ENCODE results near the gene SLC34A3. TPM values are rescaled to one million over a fixed set of nuclear protein-coding genes. Genes with fewer than 3 reads are reported as not detected.

Gene SLC34A3
- total and polyA plus RNA-seq, 9 donors: 0.15 to 0.46 TPM; not detected in 7

- Histone ChIP-seq H3K4me1 (ENCODE audit: insufficient read depth) (peaks cover 4% of the 10 kb centered on the region), H3K4me3 (no peak overlapping the region), H3K9me3 (no peaks in the 10 kb centered on the region), H3K27ac (no peak overlapping the region), H3K27me3 (no peaks in the 10 kb centered on the region), H3K36me3 (no peaks in the 10 kb centered on the region)
- intact Hi-C loops (cut with DNase I): no loop called here
- WGBS, 3 donors: 39 to 49% (median 46%) methylated on average over 30 to 36 of the region's 36 CpGs
- TF ChIP-seq CTCF (IDR thresholded peaks at IDR 0.05) (no peak), POLR2A (IDR thresholded peaks at IDR 0.05) (no peak), EP300 (IDR thresholded peaks at IDR 0.05) (no peak)
- DNase-seq: no peak
These were observed 14.1 kb downstream of the SLC34A3 start for GRCh38 chr9:137244486-137245449.

GRCh38 chr9:137245450-137246421 is 15.0 kb downstream of the SLC34A3 start:
- peaks cover 4% of the 10 kb centered on the region for H3K4me1 ChIP-seq (ENCODE audit: insufficient read depth)
- WGBS, 3 donors: 73 to 84% (median 78%) methylated on average over 25 of the region's 25 CpGs
- no peaks in the 10 kb centered on the region for H3K9me3 ChIP-seq
- DNase-seq: no peak
- no peak overlapping the region for H3K27ac ChIP-seq
- no peak for TF ChIP-seq EP300 (IDR thresholded peaks at IDR 0.05)
- TF ChIP-seq CTCF (IDR thresholded peaks at IDR 0.05): no peak
- TF ChIP-seq POLR2A (IDR thresholded peaks at IDR 0.05): no peak
- H3K27me3 ChIP-seq: no peaks in the 10 kb centered on the region
- intact Hi-C loops (cut with DNase I): no loop called here
- no peak overlapping the region for H3K4me3 ChIP-seq
- H3K36me3 ChIP-seq: no peaks in the 10 kb centered on the region

- intact Hi-C loops (cut with DNase I): no loop called here
- Histone ChIP-seq H3K4me3 (no peak overlapping the region), H3K4me1 (ENCODE audit: insufficient read depth) (peaks cover under 1% of the 10 kb centered on the region), H3K27ac (no peak overlapping the region), H3K36me3 (no peaks in the 10 kb centered on the region), H3K27me3 (no peaks in the 10 kb centered on the region), H3K9me3 (no peaks in the 10 kb centered on the region)
- WGBS, 3 donors: 37 to 57% (median 47%) methylated on average over 20 of the region's 20 CpGs
- no peak for DNase-seq
- TF ChIP-seq EP300 (IDR thresholded peaks at IDR 0.05) (no peak), CTCF (IDR thresholded peaks at IDR 0.05) (no peak), POLR2A (IDR thresholded peaks at IDR 0.05) (no peak)
These were observed 16.6 kb downstream of the SLC34A3 start for GRCh38 chr9:137247135-137247915.

- Histone ChIP-seq H3K4me3 (no peak overlapping the region), H3K36me3 (no peaks in the 10 kb centered on the region), H3K4me1 (ENCODE audit: insufficient read depth) (no peaks in the 10 kb centered on the region), H3K9me3 (no peaks in the 10 kb centered on the region), H3K27me3 (no peaks in the 10 kb centered on the region), H3K27ac (no peak overlapping the region)
- no peak for TF ChIP-seq POLR2A (IDR thresholded peaks at IDR 0.05)
- TF ChIP-seq EP300 (IDR thresholded peaks at IDR 0.05): no peak
- no peak for TF ChIP-seq CTCF (IDR thresholded peaks at IDR 0.05)
- WGBS, 3 donors: 47 to 69% (median 52%) methylated on average over 6 of the region's 6 CpGs
- no peak for DNase-seq
- intact Hi-C loops (cut with DNase I): no loop called here
These were observed 17.1 kb downstream of the SLC34A3 start for GRCh38 chr9:137247916-137248175.

Measured in ovary (tissue), 9 donors.